CD4-positive, alpha-beta memory T cell (primary cell): ENCODE data around the gene RRP15. TPM values are rescaled to one million over a fixed set of nuclear protein-coding genes. Genes with fewer than 3 reads are reported as not detected.

Source experiments
- CTCF ChIA-PET: fragments of 350-600 bp; sonication (Branson Sonifier 250); formaldehyde crosslinking; loops from one replicate; lab custom pipeline; 2021; ENCODE audit warnings: inconsistent platforms; ENCODE audit not compliant: partially characterized antibody; lab: Charles Lee
- POLR2A ChIA-PET: fragments of 350-600 bp; sonication (Branson Sonifier 250); formaldehyde crosslinking; loops from one replicate; lab custom pipeline; 2021; ENCODE audit not compliant: partially characterized antibody; lab: Charles Lee
- DNase-seq, 5 donors: peaks; one replicate each; pipeline versions ENCODE4 v3.0.0 to v3.0.0-alpha.2; 2020 to 2022; ENCODE audit warnings: mixed read lengths in 1 of 5
- H3K27ac ChIP-seq: one replicate; pipeline ENCODE4 v1.7.0; 2013; ENCODE audit warnings: low read depth, low read length
- H3K27me3 ChIP-seq: 2 replicates; pipeline ENCODE4 v1.7.0; 2013; ENCODE audit warnings: mild to moderate bottlenecking, low read length, moderate library complexity; ENCODE audit not compliant: insufficient read depth
- H3K36me3 ChIP-seq: 2 replicates; pipeline ENCODE4 v1.7.0; 2013; ENCODE audit warnings: mild to moderate bottlenecking, low read length, moderate library complexity; ENCODE audit not compliant: insufficient read depth
- H3K4me1 ChIP-seq: 2 replicates; pipeline ENCODE4 v1.7.0; 2013; ENCODE audit warnings: mild to moderate bottlenecking, low read length, moderate library complexity; ENCODE audit not compliant: insufficient read depth
- H3K4me3 ChIP-seq, 2 donors: one replicate each; pipeline ENCODE4 v1.7.0; 2013; ENCODE audit warnings: low read length in 2 of 2, mild to moderate bottlenecking in 1 of 2
- H3K9me3 ChIP-seq, 2 donors: one replicate each; pipeline ENCODE4 v1.7.0; 2013; ENCODE audit warnings: low read length in 2 of 2, control low read depth in 1 of 2; ENCODE audit not compliant: control insufficient read depth in 1 of 2
- H3K27ac Mint-ChIP-seq, 7 donors: one replicate each; pipeline ENCODE4 v1.8.0; 2020 to 2021; ENCODE audit warnings: mixed read lengths in 7 of 7, mild to moderate bottlenecking in 6 of 7, inconsistent platforms in 3 of 7, moderate library complexity in 3 of 7
- H3K27me3 Mint-ChIP-seq, 2 donors: one replicate each; pipeline ENCODE4 v1.8.0; 2020 to 2021; ENCODE audit warnings: mixed read lengths in 2 of 2
- H3K36me3 Mint-ChIP-seq, 2 donors: one replicate each; pipeline ENCODE4 v1.8.0; 2020 to 2021; ENCODE audit warnings: mixed read lengths in 2 of 2, inconsistent platforms in 1 of 2, mild to moderate bottlenecking in 1 of 2
- H3K4me1 Mint-ChIP-seq, 4 donors: one replicate each; pipeline ENCODE4 v1.8.0; 2020 to 2021; ENCODE audit warnings: mixed read lengths in 4 of 4, mild to moderate bottlenecking in 1 of 4
- H3K4me3 Mint-ChIP-seq, 8 donors: one replicate each; pipeline ENCODE4 v1.8.0; 2020 to 2021; ENCODE audit warnings: mixed read lengths in 8 of 8, mild to moderate bottlenecking in 7 of 8, moderate library complexity in 6 of 8, inconsistent platforms in 3 of 8
- H3K9me3 Mint-ChIP-seq, 8 donors: one replicate each; pipeline ENCODE4 v1.8.0; 2020 to 2021; ENCODE audit warnings: mixed read lengths in 8 of 8, mild to moderate bottlenecking in 5 of 8, inconsistent platforms in 3 of 8, moderate library complexity in 1 of 8
- intact Hi-C: fragments of 100-400 bp; cut with micrococcal nuclease; formaldehyde crosslinking; loops from one replicate; pipeline ENCODE4 v1.15.1; 2023
- polyA plus RNA-seq, 2 donors: library from polyadenylated mRNA; unstranded; fragments of 300-500 nt; fragmentation: Illumina TruSeq; gene quantifications; one replicate each; pipeline ENCODE4 v1.2.3, GENCODE V29; 2021
- total RNA-seq, 2 experiments: library from RNA; stranded (reverse); gene quantifications; one replicate each; pipeline ENCODE4 v1.2.3, GENCODE V29; 2021

Gene RRP15
- total and polyA plus RNA-seq, 4 experiments from 2014 or later, result 12.8 to 20.7 (median 15.5) TPM

DNA sequence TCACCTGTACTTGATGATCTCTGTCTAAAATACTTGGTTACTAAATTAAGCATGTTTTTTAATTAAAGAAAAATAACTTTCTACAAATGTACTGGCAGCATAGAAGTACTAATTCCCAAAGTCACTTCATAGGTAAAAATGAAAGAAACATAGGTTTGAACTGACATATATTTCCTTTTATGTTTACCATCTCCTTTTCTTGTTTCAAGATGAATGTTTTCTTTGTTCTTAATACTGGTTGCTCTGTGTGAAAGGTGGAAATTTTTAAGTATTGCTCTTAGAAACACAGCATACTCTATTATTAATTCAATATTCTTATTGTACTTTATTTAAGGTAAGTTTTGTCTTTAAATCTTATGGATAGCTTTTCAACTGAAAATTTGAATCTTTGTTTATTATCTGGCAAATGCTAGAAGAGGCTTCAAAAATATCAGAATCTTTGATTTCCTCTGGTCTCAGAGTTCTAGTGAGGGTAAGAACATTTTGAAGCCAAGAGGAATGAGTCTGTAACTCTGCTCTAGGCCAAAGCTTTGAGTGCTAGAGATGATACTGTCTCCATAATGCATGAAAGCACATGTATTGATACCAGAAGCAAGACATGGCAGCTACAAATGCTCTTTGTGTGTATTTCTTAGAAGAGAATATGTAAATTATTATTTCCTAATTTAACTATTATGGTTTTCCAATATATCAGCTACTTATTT is 18.2 kb downstream of the RRP15 start:
- H3K27me3 Mint-ChIP-seq, result no peaks in the 10 kb centered on the region
- Histone ChIP-seq H3K9me3 (no peaks in the 10 kb centered on the region), H3K4me1 (no peaks in the 10 kb centered on the region), H3K4me3 (no peak overlapping the region), H3K27ac (no peak overlapping the region), H3K36me3 (peaks cover 5% of the 10 kb centered on the region), H3K27me3 (no peaks in the 10 kb centered on the region)
- no peak for DNase-seq
- H3K27ac Mint-ChIP-seq, result no peak overlapping the region
- ChIA-PET CTCF (no interaction called here), POLR2A (interaction anchor here (1.6 kb wide), 1 partner anchor 18 kb away, joined by 5 read pairs; the partner anchor contains the start of gene RRP15)
- intact Hi-C loops, result no loop called here
- no peak overlapping the region for H3K4me3 Mint-ChIP-seq
- H3K36me3 Mint-ChIP-seq, result peaks cover 18 to 38% of the 10 kb centered on the region in 2 donors
- H3K4me1 Mint-ChIP-seq, result peaks cover 4 to 11% (median 7%) of the 10 kb centered on the region in 4 donors
- H3K9me3 Mint-ChIP-seq, result no peaks in the 10 kb centered on the region

DNA sequence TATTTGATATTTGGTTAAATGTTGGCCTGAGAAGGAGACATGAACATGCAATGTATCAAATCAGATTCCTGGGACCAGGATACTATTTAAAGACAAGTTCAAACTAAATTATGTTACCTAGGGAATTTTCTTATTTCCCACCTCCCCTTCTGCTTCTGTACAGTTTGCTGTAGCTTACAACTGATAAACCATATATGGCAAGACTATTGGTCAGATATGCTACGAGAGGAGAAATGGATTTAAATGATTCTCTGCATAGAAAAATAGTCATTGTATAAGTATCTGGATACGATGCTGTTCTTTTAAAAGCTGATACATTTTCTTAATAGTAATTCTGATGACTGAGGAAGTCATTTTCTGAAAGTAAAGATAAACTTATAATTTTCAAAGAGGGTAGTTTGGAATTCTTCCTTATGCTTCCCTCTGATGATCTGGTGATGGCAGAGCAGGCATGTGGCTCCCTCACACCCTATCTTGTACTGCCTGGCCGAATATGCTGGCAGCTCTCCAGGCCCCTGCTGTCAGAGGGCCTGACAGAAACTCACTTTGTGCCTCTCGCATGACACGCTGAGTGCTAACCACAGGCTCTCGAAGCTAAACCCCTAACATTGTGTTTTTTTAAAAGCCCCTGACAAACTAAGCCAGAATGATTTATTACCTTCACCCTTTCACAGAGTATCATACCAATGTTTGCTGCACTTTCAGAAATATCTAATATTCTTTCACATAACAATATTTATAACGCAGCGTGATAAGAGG is 19.4 kb downstream of the RRP15 start:
- H3K4me1 Mint-ChIP-seq, result peaks cover under 1 to 11% (median 6%) of the 10 kb centered on the region in 4 donors
- Histone ChIP-seq H3K36me3 (peaks cover 5% of the 10 kb centered on the region), H3K27me3 (no peaks in the 10 kb centered on the region), H3K4me3 (no peak overlapping the region), H3K9me3 (no peaks in the 10 kb centered on the region), H3K4me1 (no peaks in the 10 kb centered on the region), H3K27ac (no peak overlapping the region)
- intact Hi-C loops, result no loop called here
- POLR2A ChIA-PET, result interaction anchor here (1.6 kb wide), 1 partner anchor 20 kb away, joined by 5 read pairs; the partner anchor contains the start of gene RRP15
- H3K27me3 Mint-ChIP-seq, result no peaks in the 10 kb centered on the region
- DNase-seq, result no peak
- no peak overlapping the region for H3K4me3 Mint-ChIP-seq
- H3K36me3 Mint-ChIP-seq, result peaks cover 25 to 44% of the 10 kb centered on the region in 2 donors
- H3K27ac Mint-ChIP-seq, result no peak overlapping the region
- H3K9me3 Mint-ChIP-seq, result no peaks in the 10 kb centered on the region
- CTCF ChIA-PET, result no interaction called here

DNA sequence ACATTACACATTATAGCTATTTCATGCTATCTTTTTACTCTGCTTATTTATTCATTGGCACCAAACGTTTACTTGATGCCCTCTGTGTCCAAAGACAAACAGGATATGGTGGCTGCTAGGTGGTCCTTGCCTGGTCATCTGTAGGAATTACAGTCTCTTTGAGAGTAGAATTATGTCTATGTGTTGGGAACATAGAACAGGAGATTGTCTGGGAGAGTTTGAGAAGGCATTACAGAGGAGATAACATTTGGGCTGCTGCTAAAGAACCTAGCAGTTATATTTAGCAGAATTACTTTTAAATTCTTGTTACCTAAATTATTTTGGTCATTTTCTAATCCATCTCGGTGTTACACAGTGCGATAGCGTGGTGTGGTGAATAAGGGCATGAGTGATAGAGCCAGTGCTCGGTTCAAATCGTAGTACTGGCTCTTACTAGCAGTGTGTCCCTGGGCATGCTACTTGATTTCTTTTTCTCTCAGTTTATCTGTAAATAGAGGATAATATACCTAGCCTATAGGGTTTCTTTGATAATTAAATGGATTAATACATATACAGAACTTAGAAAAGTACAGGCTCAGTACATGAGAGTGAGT is 20.5 kb downstream of the RRP15 start:
- peaks cover 32 to 46% of the 10 kb centered on the region in 2 donors for H3K36me3 Mint-ChIP-seq
- Histone ChIP-seq H3K4me1 (no peaks in the 10 kb centered on the region), H3K27me3 (no peaks in the 10 kb centered on the region), H3K4me3 (no peak overlapping the region), H3K36me3 (peaks cover 5% of the 10 kb centered on the region), H3K9me3 (no peaks in the 10 kb centered on the region), H3K27ac (no peak overlapping the region)
- no peak overlapping the region for H3K4me3 Mint-ChIP-seq
- H3K4me1 Mint-ChIP-seq, result peaks cover 0 to 7% (median 5%) of the 10 kb centered on the region in 4 donors
- no peak overlapping the region for H3K27ac Mint-ChIP-seq
- H3K9me3 Mint-ChIP-seq, result no peaks in the 10 kb centered on the region
- intact Hi-C loops, result no loop called here
- CTCF ChIA-PET, result no interaction called here
- DNase-seq, result no peak
- POLR2A ChIA-PET, result no interaction called here
- H3K27me3 Mint-ChIP-seq, result no peaks in the 10 kb centered on the region

DNA sequence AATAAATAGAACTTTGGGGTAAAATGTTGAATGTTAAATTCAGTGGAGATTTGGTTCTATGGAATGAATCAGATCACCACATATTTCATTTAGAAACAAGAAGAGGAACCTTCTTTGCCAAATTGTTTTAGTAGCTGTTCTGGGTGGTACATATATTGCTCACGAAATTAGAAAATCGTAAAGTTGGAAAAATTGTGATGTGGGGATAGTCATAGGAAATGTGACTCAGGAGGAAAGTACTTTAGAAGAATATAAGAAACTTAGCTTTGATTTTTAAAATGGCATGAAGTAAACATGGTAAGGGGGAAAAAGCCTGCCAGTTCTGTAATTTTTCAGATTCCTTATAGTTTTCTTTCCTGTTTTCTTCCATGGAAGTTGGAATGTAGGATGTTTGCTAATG is 27.4 kb downstream of the RRP15 start:
- peaks cover 0 to 4% (median 3%) of the 10 kb centered on the region in 4 donors for H3K4me1 Mint-ChIP-seq
- no peak for DNase-seq
- no peaks in the 10 kb centered on the region for H3K36me3 ChIP-seq
- no peaks in the 10 kb centered on the region for H3K27me3 ChIP-seq
- no peak overlapping the region for H3K4me3 ChIP-seq
- H3K4me3 Mint-ChIP-seq, result no peak overlapping the region
- H3K4me1 ChIP-seq, result no peaks in the 10 kb centered on the region
- intact Hi-C loops, result no loop called here
- H3K36me3 Mint-ChIP-seq, result peaks cover 35 to 42% of the 10 kb centered on the region in 2 donors
- H3K9me3 ChIP-seq, result no peaks in the 10 kb centered on the region
- H3K27ac Mint-ChIP-seq, result no peak overlapping the region
- ChIA-PET CTCF (no interaction called here), POLR2A (no interaction called here)
- H3K27me3 Mint-ChIP-seq, result no peaks in the 10 kb centered on the region
- H3K27ac ChIP-seq, result no peak overlapping the region
- H3K9me3 Mint-ChIP-seq, result no peaks in the 10 kb centered on the region

DNA sequence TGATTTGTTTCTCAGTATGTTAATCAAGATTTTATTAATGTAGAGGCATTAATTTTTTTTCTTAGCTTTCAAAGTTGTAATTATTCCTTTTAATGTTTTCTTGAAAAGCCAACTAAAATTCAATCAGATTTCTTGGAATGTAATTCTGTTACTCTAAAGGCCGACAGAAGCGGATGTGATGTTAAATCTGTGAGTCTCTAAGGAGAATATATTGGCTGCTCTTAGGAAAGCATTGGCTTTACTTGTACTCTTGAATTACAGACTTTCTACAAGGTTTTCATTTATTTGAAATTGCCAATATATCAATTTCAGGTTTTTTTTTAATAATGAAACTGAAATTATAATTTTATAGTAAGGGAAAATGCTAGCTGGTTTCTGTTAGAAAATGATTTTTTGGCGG is 29.2 kb downstream of the RRP15 start:
- ChIA-PET CTCF (interaction anchor here (1.0 kb wide), 1 partner anchor 15 kb away, joined by 4 read pairs; no protein-coding TSS in a partner anchor), POLR2A (no interaction called here)
- Mint-ChIP-seq H3K9me3 (no peaks in the 10 kb centered on the region), H3K4me3 (no peak overlapping the region), H3K27ac (no peak overlapping the region), H3K27me3 (no peaks in the 10 kb centered on the region), H3K4me1 (peaks cover 0 to 4% (median 3%) of the 10 kb centered on the region in 4 donors), H3K36me3 (peaks cover 36 to 44% of the 10 kb centered on the region in 2 donors)
- no peaks in the 10 kb centered on the region for H3K4me1 ChIP-seq
- no peak overlapping the region for H3K27ac ChIP-seq
- no peaks in the 10 kb centered on the region for H3K9me3 ChIP-seq
- DNase-seq, result no peak
- no peaks in the 10 kb centered on the region for H3K36me3 ChIP-seq
- intact Hi-C loops, result no loop called here
- no peak overlapping the region for H3K4me3 ChIP-seq
- no peaks in the 10 kb centered on the region for H3K27me3 ChIP-seq

DNA sequence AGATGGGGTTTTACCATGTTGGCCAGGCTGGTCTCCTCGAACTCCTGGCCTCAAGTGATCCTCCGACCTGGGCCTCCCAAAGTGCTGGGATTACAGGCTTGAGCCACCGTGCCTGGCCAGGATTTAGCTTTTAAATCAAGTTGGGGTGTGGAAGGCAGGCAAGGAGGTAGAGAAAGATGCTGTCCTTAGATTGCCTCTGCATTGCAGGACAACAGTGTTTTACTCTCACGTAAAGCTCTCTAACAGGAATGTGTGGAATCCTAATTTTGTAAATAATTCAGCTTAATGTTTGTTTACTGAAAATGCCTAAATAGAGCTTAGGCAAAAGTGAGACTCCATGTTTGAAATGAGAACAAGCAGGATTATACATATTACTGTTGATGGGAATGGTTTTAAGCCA is 30.5 kb downstream of the RRP15 start:
- Histone ChIP-seq H3K4me3 (no peak overlapping the region), H3K27me3 (no peaks in the 10 kb centered on the region), H3K36me3 (no peaks in the 10 kb centered on the region), H3K9me3 (no peaks in the 10 kb centered on the region), H3K4me1 (no peaks in the 10 kb centered on the region), H3K27ac (no peak overlapping the region)
- H3K27me3 Mint-ChIP-seq, result no peaks in the 10 kb centered on the region
- H3K27ac Mint-ChIP-seq, result peak overlapping the region in 1 of 7 donors; percentile 22
- no peak overlapping the region for H3K4me3 Mint-ChIP-seq
- H3K9me3 Mint-ChIP-seq, result no peaks in the 10 kb centered on the region
- no peak for DNase-seq
- intact Hi-C loops, result no loop called here
- ChIA-PET CTCF (no interaction called here), POLR2A (no interaction called here)
- H3K36me3 Mint-ChIP-seq, result peaks cover 36 to 43% of the 10 kb centered on the region in 2 donors
- peaks cover 0 to 4% (median 3%) of the 10 kb centered on the region in 4 donors for H3K4me1 Mint-ChIP-seq

DNA sequence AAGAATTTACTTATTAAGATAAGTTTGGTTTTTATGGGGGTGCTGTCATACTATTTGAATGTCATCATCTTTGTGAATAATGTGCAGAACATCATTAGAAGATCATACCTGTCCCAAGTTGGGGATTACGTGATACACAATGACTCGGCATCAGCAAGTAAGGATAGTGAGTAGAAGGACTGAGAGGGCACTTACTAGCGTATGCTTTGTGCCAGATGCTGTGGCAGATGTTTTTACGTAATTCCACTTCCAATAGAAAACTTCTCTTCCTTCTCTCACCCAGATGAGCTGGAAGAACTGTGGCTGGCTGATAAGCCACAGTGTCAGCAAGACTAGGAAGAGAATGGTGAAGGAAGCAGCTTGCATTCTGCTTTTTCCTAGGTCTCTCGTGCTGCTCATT is 32.0 kb downstream of the RRP15 start:
- Mint-ChIP-seq H3K36me3 (peaks cover 35 to 36% of the 10 kb centered on the region in 2 donors), H3K9me3 (no peaks in the 10 kb centered on the region), H3K4me1 (peaks cover 0 to 1% (median 0%) of the 10 kb centered on the region in 4 donors), H3K27ac (no peak overlapping the region), H3K4me3 (no peak overlapping the region), H3K27me3 (no peaks in the 10 kb centered on the region)
- H3K4me3 ChIP-seq, result no peak overlapping the region
- no peaks in the 10 kb centered on the region for H3K27me3 ChIP-seq
- H3K36me3 ChIP-seq, result no peaks in the 10 kb centered on the region
- intact Hi-C loops, result no loop called here
- CTCF ChIA-PET, result no interaction called here
- POLR2A ChIA-PET, result no interaction called here
- no peak for DNase-seq
- no peak overlapping the region for H3K27ac ChIP-seq
- H3K9me3 ChIP-seq, result no peaks in the 10 kb centered on the region
- no peaks in the 10 kb centered on the region for H3K4me1 ChIP-seq
